CD14-positive monocyte (primary cell): Measurements from ENCODE around the gene THAP2. TPM values are rescaled to one million over a fixed set of nuclear protein-coding genes. Genes with fewer than 3 reads are reported as not detected.
A peak's percentile ranks its signal among the peaks of the same experiment; 100 is the strongest.

ENCODE experiments used
- DNase-seq, 3 donors: peaks; one replicate each; pipeline ENCODE4 v3.0.0-alpha.2; 2011 to 2022
- H2AFZ ChIP-seq: 2 replicates; pipeline ENCODE4 v1.6.0; 2012; ENCODE audit warnings: mild to moderate bottlenecking, low read depth, low read length, inconsistent platforms; ENCODE audit not compliant: insufficient read depth, poor library complexity, severe bottlenecking
- H3K27ac ChIP-seq, 2 donors: 1 replicate in 1 of 2; 2 replicates in 1 of 2; pipeline ENCODE4 v1.5.1; 2012 to 2013; ENCODE audit warnings: low read length in 2 of 2, control low read depth in 1 of 2, inconsistent platforms in 1 of 2, low read depth in 1 of 2, mild to moderate bottlenecking in 1 of 2
- H3K27me3 ChIP-seq, 2 donors: one replicate each; pipeline versions ENCODE4 v1.6.0 to v1.6.1; 2011 to 2013; ENCODE audit warnings: low read length in 2 of 2; ENCODE audit not compliant: control insufficient read depth in 2 of 2, insufficient read depth in 2 of 2
- H3K36me3 ChIP-seq, 2 donors: replicated peaks in 1 of 2; 1 replicate in 1 of 2; 2 replicates in 1 of 2; pipeline versions ENCODE4 v1.5.1 to v1.6.1; 2012 to 2013; ENCODE audit warnings: low read length in 2 of 2, control low read depth in 1 of 2, inconsistent platforms in 1 of 2, mild to moderate bottlenecking in 1 of 2; ENCODE audit not compliant: insufficient read depth in 2 of 2, control insufficient read depth in 1 of 2
- H3K4me1 ChIP-seq, 2 donors: 1 replicate in 1 of 2; 2 replicates in 1 of 2; pipeline versions ENCODE4 v1.5.1 to v1.6.1; 2012 to 2013; ENCODE audit warnings: low read length in 2 of 2, control low read depth in 1 of 2, inconsistent platforms in 1 of 2, mild to moderate bottlenecking in 1 of 2, moderate library complexity in 1 of 2; ENCODE audit not compliant: insufficient read depth in 2 of 2, control insufficient read depth in 1 of 2
- H3K4me2 ChIP-seq: replicated peaks from 2 replicates; pipeline ENCODE3; 2012; ENCODE audit warnings: low read length, moderate library complexity, mild to moderate bottlenecking; ENCODE audit not compliant: poor library complexity, severe bottlenecking; ENCODE audit errors: extremely low read depth
- H3K4me3 ChIP-seq, 3 experiments: fragments of 200-600 bp in 1 of 3; sonication (generic) in 1 of 3; replicated peaks in 1 of 3; 1 replicate in 2 of 3; 2 replicates in 1 of 3; pipeline ENCODE4 v1.5.1; 2011 to 2013; ENCODE audit warnings: low read length in 3 of 3, mild to moderate bottlenecking in 3 of 3, control low read depth in 2 of 3, low read depth in 2 of 3, inconsistent platforms in 1 of 3, moderate library complexity in 1 of 3
- H3K79me2 ChIP-seq: 2 replicates; pipeline ENCODE4 v1.6.0; 2012; ENCODE audit warnings: mild to moderate bottlenecking, control low read depth, inconsistent platforms, low read length, moderate library complexity; ENCODE audit not compliant: insufficient read depth
- H3K9ac ChIP-seq: 2 replicates; pipeline ENCODE4 v1.6.0; 2017; ENCODE audit warnings: low read length, mild to moderate bottlenecking; ENCODE audit not compliant: insufficient read depth, poor library complexity, severe bottlenecking
- H3K9me3 ChIP-seq, 2 donors: replicated peaks in 1 of 2; 1 replicate in 1 of 2; 2 replicates in 1 of 2; pipeline versions ENCODE4 v1.5.1 to v1.6.1; 2012 to 2013; ENCODE audit warnings: low read length in 2 of 2, control low read depth in 1 of 2; ENCODE audit not compliant: control insufficient read depth in 1 of 2, insufficient read depth in 1 of 2
- H4K20me1 ChIP-seq: 2 replicates; pipeline ENCODE4 v1.6.0; 2012; ENCODE audit warnings: mild to moderate bottlenecking, low read length, control low read depth, moderate library complexity; ENCODE audit not compliant: insufficient read depth
- H3K27ac Mint-ChIP-seq, 7 donors: one replicate each; pipeline ENCODE4 v1.8.0; 2020; ENCODE audit warnings: mild to moderate bottlenecking in 7 of 7, mixed read lengths in 7 of 7, moderate library complexity in 6 of 7, inconsistent platforms in 2 of 7
- H3K27me3 Mint-ChIP-seq, 3 donors: one replicate each; pipeline ENCODE4 v1.8.0; 2021 to 2022; ENCODE audit warnings: low read depth in 3 of 3, mild to moderate bottlenecking in 3 of 3, mixed read lengths in 3 of 3, moderate library complexity in 3 of 3, inconsistent platforms in 1 of 3
- H3K36me3 Mint-ChIP-seq, 2 donors: one replicate each; pipeline ENCODE4 v1.8.0; 2020; ENCODE audit warnings: mixed read lengths in 2 of 2, inconsistent platforms in 1 of 2, mild to moderate bottlenecking in 1 of 2
- H3K4me1 Mint-ChIP-seq: one replicate; pipeline ENCODE4 v1.8.0; 2020; ENCODE audit warnings: mild to moderate bottlenecking, mixed read lengths
- H3K4me3 Mint-ChIP-seq, 2 donors: one replicate each; pipeline ENCODE4 v1.8.0; 2020; ENCODE audit warnings: mild to moderate bottlenecking in 2 of 2, mixed read lengths in 2 of 2, moderate library complexity in 1 of 2
- H3K9me3 Mint-ChIP-seq, 7 donors: one replicate each; pipeline ENCODE4 v1.8.0; 2020 to 2022; ENCODE audit warnings: mixed read lengths in 7 of 7, mild to moderate bottlenecking in 6 of 7, moderate library complexity in 6 of 7, inconsistent platforms in 2 of 7
- CTCF ChIP-seq: fragments of 200-600 bp; IDR thresholded peaks from one replicate; pipeline ENCODE4 v1.8.0; 2022; ENCODE audit warnings: antibody characterized with exemption, mild to moderate bottlenecking
- WGBS: methylation state at CpG from one replicate; pipeline ENCODE4 v1.1.5; 2013; ENCODE audit warnings: missing lambda C conversion rate; ENCODE audit not compliant: insufficient coverage; 5-methylcytosine and 5-hydroxymethylcytosine counted together
- intact Hi-C, 2 donors: fragments of 100-400 bp; cut with micrococcal nuclease; formaldehyde crosslinking; loops; one replicate each; pipeline versions ENCODE4 v1.15.0 to v1.15.1; 2023
- polyA plus RNA-seq, 3 donors: library from polyadenylated mRNA; depleted of rRNA in 1 of 3; unstranded in 2 of 3; stranded (reverse) in 1 of 3; fragments of 300-500 nt in 2 of 3; fragments of >200 nt in 1 of 3; fragmentation: Illumina TruSeq in 2 of 3; gene quantifications; 1 replicate in 2 of 3; 2 replicates in 1 of 3; pipeline ENCODE4 v1.2.3, GENCODE V29; 2012 to 2021

THAP2 gene
- polyA plus RNA-seq, 3 donors = 3.5 to 16.3 (median 4.3) TPM

GRCh38 chr12:71645268-71645667 is 18.8 kb upstream of the THAP2 start:
- Histone ChIP-seq H3K27me3 (no peaks in the 10 kb centered on the region), H3K27ac (peak overlapping the region in 1 of 2 donors; percentile 68), H3K36me3 (peaks cover 60 to 80% of the 10 kb centered on the region in 2 donors), H3K9me3 (no peaks in the 10 kb centered on the region), H4K20me1 (peaks cover 91% of the 10 kb centered on the region), H3K79me2 (peaks cover 88% of the 10 kb centered on the region), H3K4me2 (peak overlapping the region; percentile 33), H3K4me1 (peaks cover 17 to 33% of the 10 kb centered on the region in 2 donors), H2AFZ (no peak overlapping the region), H3K9ac (no peak overlapping the region), H3K4me3 (peak overlapping the region in 1 of 3 experiments; percentile 41)
- 14% methylated on average over 3 of the region's 3 CpGs for WGBS
- Mint-ChIP-seq H3K9me3 (no peaks in the 10 kb centered on the region), H3K27ac (peak overlapping the region in 6 of 7 donors; percentile 37 to 85 (median 73)), H3K4me3 (peak overlapping the region in 1 of 2 donors; percentile 67), H3K36me3 (peaks cover 50 to 67% of the 10 kb centered on the region in 2 donors), H3K4me1 (peaks cover 23% of the 10 kb centered on the region), H3K27me3 (peaks cover 0 to 2% (median 0%) of the 10 kb centered on the region in 3 donors)
- no peak for TF ChIP-seq CTCF
- peak; percentile 39 to 79 (median 75) for DNase-seq
- intact Hi-C loops = loop anchor here in 1 of 2 donors (10.0 kb wide), 1 partner anchor 110 kb away; the partner anchor contains the start of gene RAB21

- H3K4me2 ChIP-seq = no peak overlapping the region
- H3K27me3 ChIP-seq = no peaks in the 10 kb centered on the region
- Mint-ChIP-seq H3K27me3 (peaks cover 0 to 2% (median 0%) of the 10 kb centered on the region in 3 donors), H3K27ac (peak overlapping the region in 4 of 7 donors; percentile 15 to 66 (median 36)), H3K36me3 (peaks cover 42 to 61% of the 10 kb centered on the region in 2 donors), H3K9me3 (no peaks in the 10 kb centered on the region), H3K4me3 (no peak overlapping the region), H3K4me1 (peaks cover 23% of the 10 kb centered on the region)
- no peak overlapping the region for H3K4me3 ChIP-seq
- H3K27ac ChIP-seq = peak overlapping the region in 1 of 2 donors; percentile 68
- no peak overlapping the region for H3K9ac ChIP-seq
- H3K36me3 ChIP-seq = peaks cover 49 to 78% of the 10 kb centered on the region in 2 donors
- no peak overlapping the region for H2AFZ ChIP-seq
- 100% methylated on average over 3 of the region's 3 CpGs for WGBS
- peaks cover 91% of the 10 kb centered on the region for H3K79me2 ChIP-seq
- DNase-seq = no peak
- intact Hi-C loops = loop anchor here in 1 of 2 donors (10.0 kb wide), 1 partner anchor 108 kb away; the partner anchor contains the start of gene RAB21
- H3K4me1 ChIP-seq = peaks cover 17 to 38% of the 10 kb centered on the region in 2 donors
- TF ChIP-seq CTCF = no peak
- peaks cover 92% of the 10 kb centered on the region for H4K20me1 ChIP-seq
- no peaks in the 10 kb centered on the region for H3K9me3 ChIP-seq
Measured at GRCh38 chr12:71646512-71646911, 17.6 kb upstream of the THAP2 start.
